Measurements from ENCODE around the gene NXNL1.
A peak's percentile ranks its signal among the peaks of the same experiment; 100 is the strongest.

The NXNL1 gene

DNA sequence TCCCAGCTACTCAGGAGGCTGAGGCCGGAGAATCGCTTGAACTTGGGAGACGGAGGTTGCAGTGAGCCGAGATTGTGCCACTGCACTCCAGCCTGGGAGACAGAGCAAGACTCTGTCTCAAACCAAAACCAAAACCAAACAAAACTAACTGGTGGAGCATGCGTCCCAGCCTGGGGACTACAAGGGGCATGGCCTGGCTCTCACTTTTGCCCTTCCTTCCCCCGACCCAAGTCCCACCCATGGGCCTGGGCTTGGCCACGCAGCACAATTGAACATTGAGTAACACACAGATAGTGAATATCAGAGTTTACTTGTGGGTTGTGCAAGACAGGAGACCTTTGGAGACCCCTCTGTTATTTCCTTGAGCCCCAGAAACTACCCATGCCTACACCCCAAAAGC, 25.5 kb downstream of the NXNL1 start:
- TF ChIP-seq CTCF (IDR thresholded peaks at IDR 0.05; ENCODE audit: low read depth, low read length), result no peak
- DNase-seq, result no peak
- H3K27ac ChIP-seq, result no peak overlapping the region
- no peak overlapping the region for H3K4me3 ChIP-seq (ENCODE audit: low read depth, low read length)
- no peaks in the 10 kb centered on the region for H3K27me3 ChIP-seq (ENCODE audit: insufficient read depth, low read depth, severe bottlenecking)
- H3K9me3 ChIP-seq (ENCODE audit: severe bottlenecking), result no peaks in the 10 kb centered on the region
- H3K36me3 ChIP-seq, result no peaks in the 10 kb centered on the region

DNA sequence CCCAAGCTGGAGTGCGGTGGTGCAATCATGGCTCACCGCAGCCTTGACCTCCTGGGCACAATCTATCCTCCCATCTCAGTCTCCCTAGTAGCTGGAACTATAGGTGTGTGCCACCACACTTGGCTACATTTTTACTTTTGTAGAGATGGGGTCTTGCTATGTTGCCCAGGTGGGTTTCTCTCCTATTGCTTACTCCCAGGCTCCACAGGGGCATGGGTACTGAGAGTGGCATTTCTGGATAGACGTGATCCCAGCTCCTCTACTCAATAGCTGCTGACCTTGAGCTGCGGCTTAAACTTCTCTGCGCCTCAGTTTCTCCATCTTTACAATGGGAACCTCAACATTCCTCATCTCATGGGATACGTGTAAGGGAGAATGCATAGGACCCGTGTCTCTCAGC, 29.3 kb downstream of the NXNL1 start:
- no peaks in the 10 kb centered on the region for H3K9me3 ChIP-seq (ENCODE audit: severe bottlenecking)
- TF ChIP-seq CTCF (IDR thresholded peaks at IDR 0.05; ENCODE audit: low read depth, low read length), result no peak

DNA sequence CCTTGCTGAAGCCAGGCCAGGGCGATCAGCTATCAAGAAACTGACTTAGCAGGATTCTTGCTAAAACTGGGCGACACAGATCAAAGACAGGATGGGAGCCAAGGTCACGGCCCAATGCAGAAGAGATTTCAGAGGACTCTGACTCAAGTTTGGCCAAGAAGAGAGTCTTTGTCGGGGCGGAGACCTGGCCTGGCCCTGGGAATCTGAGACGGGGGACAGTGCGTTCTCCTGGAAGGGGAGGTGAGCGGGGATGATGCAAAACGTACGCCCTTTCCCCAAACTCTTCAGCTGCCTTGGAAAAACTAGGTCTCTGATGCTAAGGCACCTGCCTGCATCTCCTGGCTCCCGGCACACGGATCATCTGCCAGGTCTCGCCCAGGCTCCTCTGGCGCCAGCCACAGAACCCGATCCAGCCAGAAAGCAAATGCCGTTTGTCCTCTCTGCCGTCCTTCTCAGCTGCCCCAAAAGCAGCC, 31.0 kb downstream of the NXNL1 start:
- H3K27me3 ChIP-seq (ENCODE audit: insufficient read depth, low read depth, severe bottlenecking), result no peaks in the 10 kb centered on the region
- no peaks in the 10 kb centered on the region for H3K9me3 ChIP-seq (ENCODE audit: severe bottlenecking)
- no peak for DNase-seq
- no peaks in the 10 kb centered on the region for H3K36me3 ChIP-seq
- no peak overlapping the region for H3K4me3 ChIP-seq (ENCODE audit: low read depth, low read length)
- H3K27ac ChIP-seq, result no peak overlapping the region
- no peak for TF ChIP-seq CTCF (IDR thresholded peaks at IDR 0.05; ENCODE audit: low read depth, low read length)

More for the DNA sequence above, 29.3 kb downstream of the NXNL1 start:
- H3K27me3 ChIP-seq (ENCODE audit: insufficient read depth, low read depth, severe bottlenecking), result no peaks in the 10 kb centered on the region
- no peak for DNase-seq
- no peak overlapping the region for H3K4me3 ChIP-seq (ENCODE audit: low read depth, low read length)
- H3K36me3 ChIP-seq, result no peaks in the 10 kb centered on the region
- no peak overlapping the region for H3K27ac ChIP-seq

- TF ChIP-seq CTCF (IDR thresholded peaks at IDR 0.05; ENCODE audit: low read depth, low read length), result peak; percentile 87
- H3K9me3 ChIP-seq (ENCODE audit: severe bottlenecking), result no peaks in the 10 kb centered on the region
- peak overlapping the region; percentile 14; the same call in 1 of the 2 replicates for H3K4me3 ChIP-seq (ENCODE audit: low read depth, low read length)
- peak overlapping the region; percentile 45 for H3K27ac ChIP-seq
- peaks cover 15% of the 10 kb centered on the region for H3K36me3 ChIP-seq
- DNase-seq, result peak; percentile 89
- no peaks in the 10 kb centered on the region for H3K27me3 ChIP-seq (ENCODE audit: insufficient read depth, low read depth, severe bottlenecking)
These were observed 35.9 kb downstream of the NXNL1 start for GRCh38 chr19:17424743-17425365.

- no peak for DNase-seq
- H3K27ac ChIP-seq, result no peak overlapping the region
- H3K27me3 ChIP-seq (ENCODE audit: insufficient read depth, low read depth, severe bottlenecking), result no peaks in the 10 kb centered on the region
- no peaks in the 10 kb centered on the region for H3K9me3 ChIP-seq (ENCODE audit: severe bottlenecking)
- TF ChIP-seq CTCF (IDR thresholded peaks at IDR 0.05; ENCODE audit: low read depth, low read length), result no peak
- no peak overlapping the region for H3K4me3 ChIP-seq (ENCODE audit: low read depth, low read length)
- peaks cover 15% of the 10 kb centered on the region for H3K36me3 ChIP-seq
These were observed 37.1 kb downstream of the NXNL1 start for GRCh38 chr19:17423429-17424208.

Data from WERI-Rb-1 (cell line).